Measurements from ENCODE around the gene VTI1A.

DNA sequence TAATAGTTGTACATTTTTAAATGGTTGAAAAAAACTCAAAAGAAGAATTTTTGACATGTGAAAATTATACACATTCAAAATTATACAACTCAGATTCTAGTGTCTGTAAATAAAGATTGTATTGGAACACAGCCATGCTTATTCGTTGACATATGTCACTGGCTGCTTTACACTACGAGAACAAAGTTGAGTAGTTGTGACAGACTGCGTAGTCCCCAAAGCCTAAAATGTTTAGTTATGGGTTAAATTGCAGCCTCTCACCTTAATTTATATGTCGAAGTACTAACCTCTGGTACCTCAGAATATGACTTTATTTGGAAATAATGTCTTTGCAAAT lies 358.2 kb downstream of the VTI1A start:
- TF ChIP-seq, protein P1, sequence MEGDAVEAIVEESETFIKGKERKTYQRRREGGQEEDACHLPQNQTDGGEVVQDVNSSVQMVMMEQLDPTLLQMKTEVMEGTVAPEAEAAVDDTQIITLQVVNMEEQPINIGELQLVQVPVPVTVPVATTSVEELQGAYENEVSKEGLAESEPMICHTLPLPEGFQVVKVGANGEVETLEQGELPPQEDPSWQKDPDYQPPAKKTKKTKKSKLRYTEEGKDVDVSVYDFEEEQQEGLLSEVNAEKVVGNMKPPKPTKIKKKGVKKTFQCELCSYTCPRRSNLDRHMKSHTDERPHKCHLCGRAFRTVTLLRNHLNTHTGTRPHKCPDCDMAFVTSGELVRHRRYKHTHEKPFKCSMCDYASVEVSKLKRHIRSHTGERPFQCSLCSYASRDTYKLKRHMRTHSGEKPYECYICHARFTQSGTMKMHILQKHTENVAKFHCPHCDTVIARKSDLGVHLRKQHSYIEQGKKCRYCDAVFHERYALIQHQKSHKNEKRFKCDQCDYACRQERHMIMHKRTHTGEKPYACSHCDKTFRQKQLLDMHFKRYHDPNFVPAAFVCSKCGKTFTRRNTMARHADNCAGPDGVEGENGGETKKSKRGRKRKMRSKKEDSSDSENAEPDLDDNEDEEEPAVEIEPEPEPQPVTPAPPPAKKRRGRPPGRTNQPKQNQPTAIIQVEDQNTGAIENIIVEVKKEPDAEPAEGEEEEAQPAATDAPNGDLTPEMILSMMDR (conservative IDR thresholded peaks at IDR 0.05 in 1 of 2, IDR thresholded peaks at IDR 0.05 in 1 of 2; ENCODE audit: extremely low read depth in 1 of 2, insufficient read depth in 1 of 2, low read depth in 1 of 2, low read length in 2 of 2) = no peak
- TF ChIP-seq EZH2 (IDR thresholded peaks at IDR 0.05; ENCODE audit: borderline replicate concordance, low read length) = no peak
